HepG2 (cell line): Measurements from ENCODE around the gene UNC5A. TPM values are rescaled to one million over a fixed set of nuclear protein-coding genes. Genes with fewer than 3 reads are reported as not detected.

Source experiments
- ATAC-seq: fragments of 200-7000 bp; cut with Tn5 transposase; 3 replicates; pipeline ENCODE4 v1.9.1; 2020; ENCODE audit warnings: mild to moderate bottlenecking, moderate library complexity
- BruUV-seq: library from RNA; stranded (reverse); fragments of 400-500 nt; replicated peaks from 2 replicates; lab custom pipeline; 2021; lab: Mats Ljungman, UMichigan
- CTCF ChIA-PET: fragments of 300-600 bp; formaldehyde crosslinking; extraction: SDS; loops from one replicate; lab custom pipeline; 2021; ENCODE audit warnings: low total read pairs, inconsistent platforms, low intra/inter-chr PET ratio; lab: Yijun Ruan, JAX
- POLR2A ChIA-PET: fragments of 350-600 bp; sonication (Branson Sonifier 250); formaldehyde crosslinking; loops from one replicate; lab custom pipeline; 2020; ENCODE audit warnings: antibody characterized with exemption, inconsistent platforms; lab: Yijun Ruan, JAX
- DNase-seq: peaks from one replicate; pipeline ENCODE4 v3.0.0-alpha.2; 2015; ENCODE audit warnings: low spot score
- FAIRE-seq: peaks from 3 replicates; lab custom pipeline; 2011; peaks lifted over from hg19 to GRCh38; lab: Jason Lieb, UNC
- H2AFZ ChIP-seq: one replicate; pipeline ENCODE4 v1.6.1; 2011; ENCODE audit warnings: low read length, inconsistent platforms
- H3K27ac ChIP-seq: fragments of 300-600 bp; 3 replicates; pipeline ENCODE4 v1.8.0; 2011; ENCODE audit warnings: mixed run types, mild to moderate bottlenecking, mixed read lengths, low read length, inconsistent platforms; ENCODE audit not compliant: insufficient read depth; ENCODE audit errors: extremely low read length
- H3K27me3 ChIP-seq, 2 experiments: fragments of 200-600 bp in 1 of 2; 2 replicates in 1 of 2; 3 replicates in 1 of 2; pipeline versions ENCODE4 v1.6.0 to v1.8.0; 2011; ENCODE audit warnings: low read length in 2 of 2, mild to moderate bottlenecking in 2 of 2, moderate library complexity in 2 of 2, inconsistent platforms in 1 of 2; ENCODE audit not compliant: insufficient read depth in 2 of 2, control insufficient read depth in 1 of 2
- H3K36me3 ChIP-seq, 2 experiments: fragments of 200-600 bp in 1 of 2; replicated peaks in 1 of 2; 2 replicates in 1 of 2; 3 replicates in 1 of 2; pipeline versions ENCODE4 v1.5.1 to v1.8.0; 2011; ENCODE audit warnings: low read length in 2 of 2, inconsistent platforms in 1 of 2; ENCODE audit not compliant: insufficient read depth in 2 of 2, control insufficient read depth in 1 of 2
- H3K4me1 ChIP-seq: 2 replicates; pipeline ENCODE4 v1.5.1; 2012; ENCODE audit warnings: low read length, inconsistent platforms; ENCODE audit not compliant: insufficient read depth
- H3K4me2 ChIP-seq: 2 replicates; pipeline ENCODE4 v1.6.0; 2011; ENCODE audit warnings: low read depth, low read length, inconsistent platforms
- H3K4me3 ChIP-seq, 3 experiments: fragments of 200-600 bp in 1 of 3; sonication (generic), shearing (Covaris generic) in 1 of 3; replicated peaks in 1 of 3; 2 replicates each; pipeline ENCODE4 v1.5.1; 2011 to 2016; ENCODE audit warnings: low read length in 3 of 3, inconsistent platforms in 2 of 3, low read depth in 2 of 3, mild to moderate bottlenecking in 2 of 3, control low read depth in 1 of 3, mixed read lengths in 1 of 3; ENCODE audit not compliant: insufficient read depth in 1 of 3
- H3K79me2 ChIP-seq: one replicate; pipeline ENCODE4 v1.6.1; 2011; ENCODE audit warnings: low read length, inconsistent platforms; ENCODE audit not compliant: insufficient read depth
- H3K9ac ChIP-seq: 2 replicates; pipeline ENCODE4 v1.6.0; 2011; ENCODE audit warnings: mild to moderate bottlenecking, low read depth, low read length, inconsistent platforms; ENCODE audit not compliant: insufficient read depth
- H3K9me3 ChIP-seq: 2 replicates; pipeline ENCODE4 v1.5.1; 2012; ENCODE audit warnings: mild to moderate bottlenecking, low read length
- H4K20me1 ChIP-seq: 2 replicates; pipeline ENCODE4 v1.6.0; 2011; ENCODE audit warnings: inconsistent platforms, mild to moderate bottlenecking, low read length, moderate library complexity; ENCODE audit not compliant: insufficient read depth
- NAIF1 ChIP-seq: sonication (generic); formaldehyde crosslinking; IDR thresholded peaks from 2 replicates; pipeline ENCODE4 v1.5.0; 2020; ENCODE audit warnings: mild to moderate bottlenecking, missing genetic modification reagents, borderline replicate concordance
- RBM22 ChIP-seq: fragments of 200-400 bp; formaldehyde crosslinking; optimal IDR thresholded peaks from 2 replicates; pipeline ENCODE3; 2017; ENCODE audit warnings: mild to moderate bottlenecking, low read length, moderate library complexity
- SMAD3 ChIP-seq: sonication (generic); formaldehyde crosslinking; IDR thresholded peaks from 2 replicates; pipeline ENCODE4 v1.4.0; 2020; ENCODE audit warnings: missing genetic modification reagents
- XRCC5 ChIP-seq: fragments of 200-400 bp; formaldehyde crosslinking; optimal IDR thresholded peaks from 2 replicates; pipeline ENCODE3; 2017; ENCODE audit warnings: mild to moderate bottlenecking, low read length
- ZNF30 ChIP-seq: sonication (generic); formaldehyde crosslinking; IDR thresholded peaks from 2 replicates; pipeline ENCODE4 v1.5.0; 2020; ENCODE audit warnings: mild to moderate bottlenecking, missing genetic modification reagents
- ZNF558 ChIP-seq: sonication (generic); formaldehyde crosslinking; IDR thresholded peaks from 2 replicates; pipeline ENCODE4 v1.9.0; 2022; ENCODE audit warnings: mild to moderate bottlenecking, missing genetic modification reagents, borderline replicate concordance
- ZNF749 ChIP-seq: sonication (generic); formaldehyde crosslinking; IDR thresholded peaks from 2 replicates; pipeline ENCODE4 v1.8.0; 2022; ENCODE audit warnings: mild to moderate bottlenecking, missing genetic modification reagents, moderate library complexity, borderline replicate concordance
- ZNF761 ChIP-seq: sonication (generic); formaldehyde crosslinking; conservative IDR thresholded peaks from 2 replicates; pipeline ENCODE4 v1.4.0; 2020; ENCODE audit warnings: mild to moderate bottlenecking, missing genetic modification reagents
- WGBS: methylation state at CpG from one replicate; pipeline ENCODE4 v1.1.6; 2017; ENCODE audit warnings: low lambda C conversion rate; 5-methylcytosine and 5-hydroxymethylcytosine counted together
- in situ Hi-C: cut with HindIII; loops from 2 replicates; pipeline ENCODE4 v1.10.0; 2017; ENCODE audit warnings: low pct_unique_long_range_greater_than_20kb; ENCODE audit not compliant: extremely low pct_ligation_motif_present
- intact Hi-C: fragments of 100-400 bp; cut with micrococcal nuclease; formaldehyde crosslinking; loops from one replicate; pipeline ENCODE4 v1.10.0; 2022; ENCODE audit not compliant: unreplicated experiment
- polyA plus RNA-seq, 8 experiments: library from polyadenylated mRNA; depleted of rRNA in 3 of 8; stranded (reverse) in 7 of 8; unstranded in 1 of 8; fragments of >200 nt; fragmentation: Illumina TruSeq in 4 of 8; extraction: Trizol in 4 of 8; gene quantifications; 2 replicates each; pipeline versions ENCODE4 v1.2.1 to v1.2.3, GENCODE V29; 2011 to 2016; ENCODE audit warnings: low read depth in 4 of 8, missing spikeins in 1 of 8, mixed read lengths in 1 of 8; ENCODE audit not compliant: insufficient read depth in 1 of 8
- total RNA-seq, 5 experiments: library from RNA; depleted of rRNA; stranded (reverse); fragments of >200 nt; fragmentation: Illumina TruSeq; extraction: Trizol; gene quantifications; 2 replicates each; pipeline ENCODE4 v1.2.3, GENCODE V29; 2016; ENCODE audit warnings: low read depth in 1 of 5
- TF ChIP-seq, protein P1 (sequence below): sonication (generic); formaldehyde crosslinking; IDR thresholded peaks from 2 replicates; pipeline ENCODE4 v1.4.0; 2020; ENCODE audit warnings: missing genetic modification reagents, borderline replicate concordance

The UNC5A gene
- total and polyA plus RNA-seq, 2 of the 13 experiments (the other 11 are each of a cell fraction or from before 2014, with no cell fraction given): not detected

DNA sequence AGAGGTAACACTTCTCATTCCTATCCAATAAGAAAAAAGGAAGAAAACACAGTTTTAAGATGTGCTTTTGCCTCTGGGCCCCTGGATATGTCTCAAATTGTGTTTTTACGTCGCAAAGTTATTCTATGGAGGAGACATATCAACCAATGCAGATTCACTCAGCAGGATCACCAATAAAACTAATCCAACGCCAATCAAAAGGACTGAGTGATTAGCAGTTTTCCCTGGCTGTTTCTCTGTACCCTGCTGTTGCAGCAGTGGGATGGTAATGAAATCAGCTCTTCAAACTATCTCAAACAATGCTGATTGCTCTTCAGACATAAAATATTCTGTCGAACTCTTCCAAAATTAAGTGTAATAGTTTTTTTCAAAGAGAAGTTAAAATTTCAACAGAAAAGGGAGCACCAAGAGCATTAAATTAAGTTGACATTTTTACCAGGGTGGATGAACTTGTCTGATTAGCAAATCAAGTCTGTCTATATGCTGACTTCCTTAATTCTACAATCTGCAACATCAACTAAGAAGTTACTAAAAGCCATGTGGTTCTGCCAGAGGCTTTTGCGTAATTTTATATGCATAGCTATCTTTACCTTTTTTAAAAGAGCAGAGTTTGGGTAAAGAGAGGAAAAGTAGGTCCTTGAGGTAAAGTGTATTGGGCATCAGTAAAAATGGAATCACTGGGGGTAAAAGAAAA lies 98.5 kb downstream of the UNC5A start:
- 100% methylated on average over 5 of the region's 5 CpGs for WGBS

DNA sequence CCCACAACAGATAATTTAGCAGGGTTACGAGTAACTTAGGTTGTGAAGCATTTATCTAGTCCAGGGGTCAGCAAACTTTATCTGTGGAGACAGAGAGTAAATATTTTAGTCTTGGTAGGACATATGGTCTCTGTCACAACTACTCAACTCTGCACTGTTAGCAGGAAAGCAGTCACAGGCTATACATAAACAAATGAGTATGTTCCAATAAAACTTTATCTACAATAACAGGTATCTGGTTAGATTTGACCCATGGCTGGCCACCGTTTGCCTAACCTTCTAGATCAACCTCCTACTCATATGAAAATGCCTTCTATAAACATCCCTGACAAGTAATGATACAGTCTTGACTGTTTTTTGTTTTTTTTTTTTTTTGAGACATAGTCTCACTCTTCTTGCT lies 101.8 kb downstream of the UNC5A start:
- Histone ChIP-seq H3K4me1 (no peaks in the 10 kb centered on the region), H3K27ac (no peak overlapping the region), H3K9ac (no peak overlapping the region), H2AFZ (no peak overlapping the region), H3K4me3 (no peak overlapping the region), H3K4me2 (no peak overlapping the region), H4K20me1 (0 out of 2 replicates have a peak, but pooled peaks cover 3% of the 10 kb centered on the region), H3K79me2 (no peaks in the 10 kb centered on the region), H3K27me3 (no peaks in the 10 kb centered on the region), H3K9me3 (no peaks in the 10 kb centered on the region), H3K36me3 (peaks cover 11 to 41% of the 10 kb centered on the region in 2 experiments)
- ATAC-seq (no peak), DNase-seq (no peak), FAIRE-seq (no peak)
- 82% methylated on average over 2 of the region's 2 CpGs for WGBS
- BruUV-seq: no TSS peak
- no peak for TF ChIP-seq ZNF558
- no peak for TF ChIP-seq ZNF761 (CRISPR knock-in tag)
- no peak for TF ChIP-seq NAIF1 (CRISPR knock-in tag)
- no peak for TF ChIP-seq ZNF30
- no peak for TF ChIP-seq ZNF749 (CRISPR knock-in tag)
- intact Hi-C loops: no loop called here
- in situ Hi-C loops: no loop called here
- POLR2A ChIA-PET: no interaction called here
- CTCF ChIA-PET: no interaction called here

More for the DNA sequence above, 98.5 kb downstream of the UNC5A start:
- BruUV-seq: no TSS peak
- TF ChIP-seq XRCC5 (no peak), SMAD3 (CRISPR knock-in tag) (no peak), RBM22 (peak; percentile 17)
- TF ChIP-seq, protein P1, sequence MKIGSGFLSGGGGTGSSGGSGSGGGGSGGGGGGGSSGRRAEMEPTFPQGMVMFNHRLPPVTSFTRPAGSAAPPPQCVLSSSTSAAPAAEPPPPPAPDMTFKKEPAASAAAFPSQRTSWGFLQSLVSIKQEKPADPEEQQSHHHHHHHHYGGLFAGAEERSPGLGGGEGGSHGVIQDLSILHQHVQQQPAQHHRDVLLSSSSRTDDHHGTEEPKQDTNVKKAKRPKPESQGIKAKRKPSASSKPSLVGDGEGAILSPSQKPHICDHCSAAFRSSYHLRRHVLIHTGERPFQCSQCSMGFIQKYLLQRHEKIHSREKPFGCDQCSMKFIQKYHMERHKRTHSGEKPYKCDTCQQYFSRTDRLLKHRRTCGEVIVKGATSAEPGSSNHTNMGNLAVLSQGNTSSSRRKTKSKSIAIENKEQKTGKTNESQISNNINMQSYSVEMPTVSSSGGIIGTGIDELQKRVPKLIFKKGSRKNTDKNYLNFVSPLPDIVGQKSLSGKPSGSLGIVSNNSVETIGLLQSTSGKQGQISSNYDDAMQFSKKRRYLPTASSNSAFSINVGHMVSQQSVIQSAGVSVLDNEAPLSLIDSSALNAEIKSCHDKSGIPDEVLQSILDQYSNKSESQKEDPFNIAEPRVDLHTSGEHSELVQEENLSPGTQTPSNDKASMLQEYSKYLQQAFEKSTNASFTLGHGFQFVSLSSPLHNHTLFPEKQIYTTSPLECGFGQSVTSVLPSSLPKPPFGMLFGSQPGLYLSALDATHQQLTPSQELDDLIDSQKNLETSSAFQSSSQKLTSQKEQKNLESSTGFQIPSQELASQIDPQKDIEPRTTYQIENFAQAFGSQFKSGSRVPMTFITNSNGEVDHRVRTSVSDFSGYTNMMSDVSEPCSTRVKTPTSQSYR (CRISPR knock-in tag): no peak
- no peak overlapping the region for H3K4me2 ChIP-seq
- no peaks in the 10 kb centered on the region for H3K27me3 ChIP-seq
- H3K4me1 ChIP-seq: peaks cover 9% of the 10 kb centered on the region
- H3K4me3 ChIP-seq: no peak overlapping the region
- in situ Hi-C loops (no loop called here), intact Hi-C loops (no loop called here)
- FAIRE-seq: no peak
- H3K79me2 ChIP-seq: no peaks in the 10 kb centered on the region
- no peaks in the 10 kb centered on the region for H4K20me1 ChIP-seq
- H3K36me3 ChIP-seq: peaks cover 27 to 53% of the 10 kb centered on the region in 2 experiments
- no peak overlapping the region for H3K27ac ChIP-seq
- H2AFZ ChIP-seq: no peak overlapping the region
- no peak for DNase-seq
- POLR2A ChIA-PET: no interaction called here
- no peaks in the 10 kb centered on the region for H3K9me3 ChIP-seq
- CTCF ChIA-PET: no interaction called here
- no peak for ATAC-seq
- no peak overlapping the region for H3K9ac ChIP-seq
